COLO668 (cell line): ENCODE measurements around the gene HTR1E.
"Not testable (repeated sequence)": the region's sequence is repeated elsewhere in the genome, so short reads cannot be mapped to it uniquely, and the experiment has no call there.

Experiments used
- DNase-seq: peaks from one replicate; lab custom pipeline; 2025; ENCODE audit not compliant: unreplicated experiment; lab: John Stamatoyannopoulos, UW

HTR1E gene

GRCh38 chr6:86937219-86938079, at the start of gene HTR1E:
Gene HTR1E, plus strand, starts transcription at chr6:86937528. Its CDS starts 77,807 bp downstream, at chr6:87015335.
- DNase-seq, result peak; percentile 24

- no peak for DNase-seq
Observed at GRCh38 chr6:86888301-86888700, 49.0 kb upstream of the HTR1E start.

GRCh38 chr6:86897265-86897664, 40.1 kb upstream of the HTR1E start:
- not testable (repeated sequence) for DNase-seq

- no peak for DNase-seq
Observed at GRCh38 chr6:86913795-86914194, 23.5 kb upstream of the HTR1E start.

GRCh38 chr6:86916393-86916792, 20.9 kb upstream of the HTR1E start:
- no peak for DNase-seq

GRCh38 chr6:86927138-86927537, 10.2 kb upstream of the HTR1E start:
- DNase-seq, result not testable (repeated sequence)

- not testable (repeated sequence) for DNase-seq
Observed at GRCh38 chr6:86927859-86928258, 9.5 kb upstream of the HTR1E start.

- no peak for DNase-seq
Observed at GRCh38 chr6:86934365-86934764, 3.0 kb upstream of the HTR1E start.

- no peak for DNase-seq
Observed at GRCh38 chr6:86936834-86937218, 502 bp upstream of the HTR1E start.

- DNase-seq, result no peak
Observed at GRCh38 chr6:86938814-86939213, 1.5 kb downstream of the HTR1E start.

GRCh38 chr6:86941461-86941860, 4.1 kb downstream of the HTR1E start:
- no peak for DNase-seq

- DNase-seq, result no peak
Observed at GRCh38 chr6:86942769-86943516, 5.6 kb downstream of the HTR1E start.

- DNase-seq, result no peak
Observed at GRCh38 chr6:86943819-86944407, 6.6 kb downstream of the HTR1E start.

GRCh38 chr6:86949771-86950170, 12.4 kb downstream of the HTR1E start:
- DNase-seq, result no peak

GRCh38 chr6:86952991-86953390, 15.7 kb downstream of the HTR1E start:
- DNase-seq, result no peak

- no peak for DNase-seq
Observed at GRCh38 chr6:86959656-86960055, 22.3 kb downstream of the HTR1E start.

- no peak for DNase-seq
Observed at GRCh38 chr6:86961455-86962200, 24.3 kb downstream of the HTR1E start.

- no peak for DNase-seq
Observed at GRCh38 chr6:86963352-86963751, 26.0 kb downstream of the HTR1E start.

- no peak for DNase-seq
Observed at GRCh38 chr6:86964029-86964579, 26.8 kb downstream of the HTR1E start.

- DNase-seq, result no peak
Observed at GRCh38 chr6:86966271-86966670, 28.9 kb downstream of the HTR1E start.

GRCh38 chr6:86969573-86969972, 32.2 kb downstream of the HTR1E start:
- no peak for DNase-seq
